ENCODE data around the gene OXLD1. TPM values are rescaled to one million over a fixed set of nuclear protein-coding genes. Genes with fewer than 3 reads are reported as not detected.

OXLD1 gene
- total RNA-seq, 1 experiment from 2014 or later: 42.8 TPM

GRCh38 chr17:81650951-81651350 is 15.5 kb downstream of the OXLD1 start:
- ChIA-PET CTCF (interaction anchor here (0.6 kb wide), 1 partner anchor 23 kb away, joined by 5 read pairs; no protein-coding TSS in a partner anchor), POLR2A (no interaction called here)
- Histone ChIP-seq H3K36me3 (ENCODE audit: control insufficient read depth, insufficient read depth, low read length) (no peaks in the 10 kb centered on the region), H3K27me3 (ENCODE audit: control insufficient read depth, insufficient read depth, low read length) (no peaks in the 10 kb centered on the region), H3K9me3 (ENCODE audit: control insufficient read depth, insufficient read depth, low read depth, low read length) (no peaks in the 10 kb centered on the region), H3K4me1 (ENCODE audit: control insufficient read depth, insufficient read depth, low read length) (peaks cover 15% of the 10 kb centered on the region), H3K27ac (ENCODE audit: low read length) (no peak overlapping the region), H3K4me3 (ENCODE audit: low read depth in 2 of 2, low read length in 2 of 2) (no peak overlapping the region)
- intact Hi-C loops (cut with micrococcal nuclease; ENCODE audit: unreplicated experiment) (no loop called here), in situ Hi-C loops (cut with HindIII; ENCODE audit: low pct_unique_long_range_greater_than_20kb, low sequenced_read_pairs) (no loop called here)
- ATAC-seq (no peak), DNase-seq (ENCODE audit: low read depth, low spot score) (no peak)
- BruUV-seq (replicated peaks): no TSS peak
- no peak for TF ChIP-seq CTCF (IDR thresholded peaks at IDR 0.05)
- no peak for TF ChIP-seq SIN3A (IDR thresholded peaks at IDR 0.05; ENCODE audit: borderline replicate concordance, insufficient read depth, low read depth, low read length)
- TF ChIP-seq TCF7L2 (IDR thresholded peaks at IDR 0.05; ENCODE audit: low read depth, low read length): no peak

- no peaks in the 10 kb centered on the region for H3K27me3 ChIP-seq (ENCODE audit: control insufficient read depth, insufficient read depth, low read length)
- intact Hi-C loops (cut with micrococcal nuclease; ENCODE audit: unreplicated experiment) (no loop called here), in situ Hi-C loops (cut with HindIII; ENCODE audit: low pct_unique_long_range_greater_than_20kb, low sequenced_read_pairs) (no loop called here)
- H3K36me3 ChIP-seq (ENCODE audit: control insufficient read depth, insufficient read depth, low read length): no peaks in the 10 kb centered on the region
- peaks cover 7% of the 10 kb centered on the region for H3K4me1 ChIP-seq (ENCODE audit: control insufficient read depth, insufficient read depth, low read length)
- TF ChIP-seq TCF7L2 (IDR thresholded peaks at IDR 0.05; ENCODE audit: low read depth, low read length) (no peak), CTCF (IDR thresholded peaks at IDR 0.05) (no peak), REST (IDR thresholded peaks at IDR 0.05; ENCODE audit: insufficient read depth in 1 of 2, low read depth in 2 of 2, low read length in 1 of 2) (no peak), SIN3A (IDR thresholded peaks at IDR 0.05; ENCODE audit: borderline replicate concordance, insufficient read depth, low read depth, low read length) (no peak), POLR2AphosphoS5 (IDR thresholded peaks at IDR 0.05; ENCODE audit: low read depth, low read length) (no peak)
- ChIA-PET POLR2A (no interaction called here), CTCF (no interaction called here)
- DNase-seq (ENCODE audit: low read depth, low spot score) (no peak), ATAC-seq (no peak)
- no peaks in the 10 kb centered on the region for H3K9me3 ChIP-seq (ENCODE audit: control insufficient read depth, insufficient read depth, low read depth, low read length)
- BruUV-seq (replicated peaks): no TSS peak
- no peak overlapping the region for H3K27ac ChIP-seq (ENCODE audit: low read length)
- no peak overlapping the region for H3K4me3 ChIP-seq (ENCODE audit: low read depth in 2 of 2, low read length in 2 of 2)
Measured at GRCh38 chr17:81648707-81649085, 17.7 kb downstream of the OXLD1 start.

All from Panc1 (cell line).